Spleen (tissue), 7 donors: ENCODE measurements around the gene DRD4.

Source experiments
- POLR2A ChIP-seq, 3 donors: fragments of 450-650 bp; IDR thresholded peaks; one replicate each; pipeline ENCODE4 v1.5.1; 2017; ENCODE audit warnings: antibody characterized with exemption in 3 of 3, mild to moderate bottlenecking in 1 of 3
- TF ChIP-seq, protein P1 (sequence below), 11 experiments: fragments of 200-600 bp in 7 of 11; fragments of 450-650 bp in 4 of 11; sonication (generic) in 4 of 11; IDR thresholded peaks in 8 of 11; conservative IDR thresholded peaks in 3 of 11; 1 replicate in 7 of 11; 2 replicates in 4 of 11; pipeline versions ENCODE4 v1.4.0 to v1.8.0; 2016 to 2021; ENCODE audit warnings: antibody characterized with exemption in 11 of 11, inconsistent platforms in 4 of 11, mild to moderate bottlenecking in 1 of 11
- donor health status: DM: no; HTN: no; CAD: no; lungs with moderate emphysema.
- donor health status: DM: no; HTN: no; CAD: no.
- donor health status: DM: no; HTN: no; CAD: no.

- TF ChIP-seq POLR2A (IDR thresholded peaks at IDR 0.05) = no peak
- TF ChIP-seq, protein P1, sequence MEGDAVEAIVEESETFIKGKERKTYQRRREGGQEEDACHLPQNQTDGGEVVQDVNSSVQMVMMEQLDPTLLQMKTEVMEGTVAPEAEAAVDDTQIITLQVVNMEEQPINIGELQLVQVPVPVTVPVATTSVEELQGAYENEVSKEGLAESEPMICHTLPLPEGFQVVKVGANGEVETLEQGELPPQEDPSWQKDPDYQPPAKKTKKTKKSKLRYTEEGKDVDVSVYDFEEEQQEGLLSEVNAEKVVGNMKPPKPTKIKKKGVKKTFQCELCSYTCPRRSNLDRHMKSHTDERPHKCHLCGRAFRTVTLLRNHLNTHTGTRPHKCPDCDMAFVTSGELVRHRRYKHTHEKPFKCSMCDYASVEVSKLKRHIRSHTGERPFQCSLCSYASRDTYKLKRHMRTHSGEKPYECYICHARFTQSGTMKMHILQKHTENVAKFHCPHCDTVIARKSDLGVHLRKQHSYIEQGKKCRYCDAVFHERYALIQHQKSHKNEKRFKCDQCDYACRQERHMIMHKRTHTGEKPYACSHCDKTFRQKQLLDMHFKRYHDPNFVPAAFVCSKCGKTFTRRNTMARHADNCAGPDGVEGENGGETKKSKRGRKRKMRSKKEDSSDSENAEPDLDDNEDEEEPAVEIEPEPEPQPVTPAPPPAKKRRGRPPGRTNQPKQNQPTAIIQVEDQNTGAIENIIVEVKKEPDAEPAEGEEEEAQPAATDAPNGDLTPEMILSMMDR (IDR thresholded peaks at IDR 0.05 in 8 of 11, conservative IDR thresholded peaks at IDR 0.05 in 3 of 11) = no peak
These were observed 29.9 kb upstream of the DRD4 start for GRCh38 chr11:607020-607780.
